OCI-LY7 (cell line): ENCODE results near the gene SMARCAD1. TPM values are rescaled to one million over a fixed set of nuclear protein-coding genes. Genes with fewer than 3 reads are reported as not detected.
"Not testable (repeated sequence)": the region's sequence is repeated elsewhere in the genome, so short reads cannot be mapped to it uniquely, and the experiment has no call there.

ENCODE experiments used
- BruUV-seq: library from RNA; stranded (reverse); fragments of 400-500 nt; replicated peaks from 2 replicates; lab custom pipeline; 2021; lab: Mats Ljungman, UMichigan
- CTCF ChIA-PET: fragments of 300-600 bp; sonication (Branson Sonifier 250); formaldehyde crosslinking; loops from one replicate; lab custom pipeline; 2022; ENCODE audit warnings: antibody characterized with exemption; ENCODE audit not compliant: unreplicated experiment; lab: Charles Lee
- POLR2A ChIA-PET: fragments of 300-600 bp; sonication (Branson Sonifier 250); formaldehyde crosslinking; loops from one replicate; lab custom pipeline; 2022; ENCODE audit warnings: antibody characterized with exemption; lab: Charles Lee
- DNase-seq: peaks from one replicate; pipeline ENCODE4 v3.0.0-alpha.2; 2015; ENCODE audit warnings: low spot score
- H2AFZ ChIP-seq: fragments of 200-600 bp; sonication (generic), shearing (Covaris generic); 2 replicates; pipeline ENCODE4 v1.6.1; 2014; ENCODE audit warnings: mild to moderate bottlenecking, antibody characterized with exemption, low read length, moderate library complexity
- H3K27ac ChIP-seq: fragments of 200-600 bp; sonication (generic); 2 replicates; pipeline ENCODE4 v1.5.1; 2014; ENCODE audit warnings: mixed run types, low read depth, mild to moderate bottlenecking, moderate library complexity, low read length, inconsistent platforms; ENCODE audit not compliant: poor library complexity, severe bottlenecking
- H3K36me3 ChIP-seq: fragments of 200-600 bp; sonication (generic); 2 replicates; pipeline ENCODE4 v1.6.1; 2014; ENCODE audit warnings: mild to moderate bottlenecking, antibody characterized with exemption, low read length, moderate library complexity, mixed read lengths; ENCODE audit not compliant: insufficient read depth
- H3K4me1 ChIP-seq: fragments of 200-600 bp; sonication (generic); 2 replicates; pipeline ENCODE4 v1.5.1; 2014; ENCODE audit warnings: mild to moderate bottlenecking, low read length; ENCODE audit not compliant: insufficient read depth, poor library complexity, severe bottlenecking
- H3K4me2 ChIP-seq: fragments of 200-600 bp; sonication (generic); 2 replicates; pipeline ENCODE4 v1.6.1; 2014; ENCODE audit warnings: mild to moderate bottlenecking, low read length
- H3K4me3 ChIP-seq: fragments of 200-600 bp; sonication (generic); 2 replicates; pipeline ENCODE4 v1.5.1; 2014; ENCODE audit warnings: mild to moderate bottlenecking, low read depth, low read length; ENCODE audit not compliant: poor library complexity, severe bottlenecking
- H3K79me2 ChIP-seq: fragments of 200-600 bp; sonication (generic); 2 replicates; pipeline ENCODE4 v1.6.1; 2016; ENCODE audit warnings: low read depth, mild to moderate bottlenecking, low read length, moderate library complexity, mixed read lengths; ENCODE audit not compliant: insufficient read depth
- H3K9me2 ChIP-seq: fragments of 200-600 bp; sonication (generic); 2 replicates; pipeline ENCODE4 v1.6.1; 2016; ENCODE audit warnings: mild to moderate bottlenecking, low read length, mixed read lengths; ENCODE audit not compliant: insufficient read depth
- H3K9me3 ChIP-seq: fragments of 200-600 bp; sonication (generic); 2 replicates; pipeline ENCODE4 v1.6.1; 2014; ENCODE audit warnings: mild to moderate bottlenecking, mixed run types, low read length, mixed read lengths
- H4K20me1 ChIP-seq: fragments of 200-600 bp; sonication (generic); 2 replicates; pipeline ENCODE4 v1.6.1; 2014; ENCODE audit warnings: mild to moderate bottlenecking, antibody characterized with exemption, low read length, moderate library complexity, mixed read lengths; ENCODE audit not compliant: insufficient read depth
- EZH2phosphoT487 ChIP-seq: fragments of 200-600 bp; sonication (generic); IDR thresholded peaks from 2 replicates; pipeline ENCODE4 v1.6.1; 2018; ENCODE audit warnings: low read depth, borderline replicate concordance, mild to moderate bottlenecking, mixed run types, antibody characterized with exemption, low read length, moderate library complexity, mixed read lengths
- intact Hi-C: fragments of 100-400 bp; cut with micrococcal nuclease; formaldehyde crosslinking; loops from one replicate; pipeline ENCODE4 v1.10.0; 2022; ENCODE audit not compliant: unreplicated experiment
- total RNA-seq, 2 experiments: library from RNA; depleted of rRNA in 1 of 2; stranded (reverse); fragments of >200 nt in 1 of 2; shearing (Covaris generic) in 1 of 2; gene quantifications; 2 replicates each; pipeline ENCODE4 v1.2.3, GENCODE V29; 2014 to 2022
- TF ChIP-seq, protein P1 (sequence below): fragments of 200-600 bp; sonication (generic); conservative IDR thresholded peaks from 2 replicates; pipeline ENCODE4 v1.5.1; 2014; ENCODE audit warnings: mild to moderate bottlenecking, antibody characterized with exemption, low read length, moderate library complexity, mixed read lengths

Gene SMARCAD1
- total RNA-seq, 2 experiments from 2014 or later, result 29.9 to 47.5 TPM

DNA sequence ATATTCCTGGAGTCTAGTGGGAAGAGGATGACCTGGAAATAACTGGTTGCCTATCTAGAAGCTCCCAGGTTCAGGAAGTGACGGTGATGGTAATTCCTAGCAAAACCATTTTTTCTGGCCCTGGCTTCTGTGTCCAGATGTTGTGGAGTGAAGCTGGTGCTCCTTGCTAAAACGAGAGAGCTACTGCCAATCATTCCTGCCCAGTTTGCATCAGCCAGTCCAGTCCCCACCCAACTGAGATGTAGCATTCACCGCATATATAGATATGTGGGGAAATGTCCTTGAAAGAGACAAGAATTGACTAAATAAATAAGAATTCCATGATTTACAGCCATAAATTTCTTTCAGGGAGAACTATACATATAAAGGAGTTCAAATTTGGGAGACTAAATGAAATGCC lies 128.6 kb downstream of the SMARCAD1 start:
- POLR2A ChIA-PET, result no interaction called here
- intact Hi-C loops, result no loop called here
- DNase-seq, result no peak
- Histone ChIP-seq H3K9me3 (no peaks in the 10 kb centered on the region), H3K4me1 (no peaks in the 10 kb centered on the region), H3K9me2 (no peaks in the 10 kb centered on the region), H3K27ac (no peak overlapping the region), H3K79me2 (no peaks in the 10 kb centered on the region), H3K4me2 (no peak overlapping the region), H3K36me3 (no peaks in the 10 kb centered on the region), H2AFZ (no peak overlapping the region), H3K4me3 (no peak overlapping the region), H4K20me1 (no peaks in the 10 kb centered on the region)
- CTCF ChIA-PET, result no interaction called here
- TF ChIP-seq EZH2phosphoT487, result no peak
- TF ChIP-seq, protein P1, sequence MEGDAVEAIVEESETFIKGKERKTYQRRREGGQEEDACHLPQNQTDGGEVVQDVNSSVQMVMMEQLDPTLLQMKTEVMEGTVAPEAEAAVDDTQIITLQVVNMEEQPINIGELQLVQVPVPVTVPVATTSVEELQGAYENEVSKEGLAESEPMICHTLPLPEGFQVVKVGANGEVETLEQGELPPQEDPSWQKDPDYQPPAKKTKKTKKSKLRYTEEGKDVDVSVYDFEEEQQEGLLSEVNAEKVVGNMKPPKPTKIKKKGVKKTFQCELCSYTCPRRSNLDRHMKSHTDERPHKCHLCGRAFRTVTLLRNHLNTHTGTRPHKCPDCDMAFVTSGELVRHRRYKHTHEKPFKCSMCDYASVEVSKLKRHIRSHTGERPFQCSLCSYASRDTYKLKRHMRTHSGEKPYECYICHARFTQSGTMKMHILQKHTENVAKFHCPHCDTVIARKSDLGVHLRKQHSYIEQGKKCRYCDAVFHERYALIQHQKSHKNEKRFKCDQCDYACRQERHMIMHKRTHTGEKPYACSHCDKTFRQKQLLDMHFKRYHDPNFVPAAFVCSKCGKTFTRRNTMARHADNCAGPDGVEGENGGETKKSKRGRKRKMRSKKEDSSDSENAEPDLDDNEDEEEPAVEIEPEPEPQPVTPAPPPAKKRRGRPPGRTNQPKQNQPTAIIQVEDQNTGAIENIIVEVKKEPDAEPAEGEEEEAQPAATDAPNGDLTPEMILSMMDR, result no peak
- BruUV-seq, result no TSS peak

DNA sequence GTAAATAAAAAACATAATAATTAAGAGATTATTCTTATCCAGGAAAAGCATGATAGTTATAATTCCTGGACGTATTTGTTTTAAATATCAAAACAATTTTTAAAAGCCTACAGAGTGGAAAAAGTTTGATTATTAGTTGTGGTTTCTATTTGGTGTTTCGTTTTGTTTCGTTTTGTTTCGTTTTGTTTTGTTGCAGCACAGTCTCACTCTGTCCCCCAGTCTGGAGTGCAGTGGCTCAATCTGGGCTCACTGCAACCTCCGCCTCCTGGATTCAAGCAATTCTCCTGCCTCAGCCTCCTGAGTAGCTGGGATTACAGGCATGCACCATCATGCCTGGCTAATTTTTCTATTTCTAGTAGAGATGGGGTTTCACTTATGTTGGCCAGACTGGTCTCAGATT lies 129.1 kb downstream of the SMARCAD1 start:
- H3K4me2 ChIP-seq, intact Hi-C loops, DNase-seq, H3K9me2 ChIP-seq, CTCF ChIA-PET, H3K36me3 ChIP-seq, H3K9me3 ChIP-seq, H3K27ac ChIP-seq, H3K4me1 ChIP-seq, H3K79me2 ChIP-seq, H2AFZ ChIP-seq, BruUV-seq, POLR2A ChIA-PET, H3K4me3 ChIP-seq, H4K20me1 ChIP-seq: not testable (repeated sequence)

DNA sequence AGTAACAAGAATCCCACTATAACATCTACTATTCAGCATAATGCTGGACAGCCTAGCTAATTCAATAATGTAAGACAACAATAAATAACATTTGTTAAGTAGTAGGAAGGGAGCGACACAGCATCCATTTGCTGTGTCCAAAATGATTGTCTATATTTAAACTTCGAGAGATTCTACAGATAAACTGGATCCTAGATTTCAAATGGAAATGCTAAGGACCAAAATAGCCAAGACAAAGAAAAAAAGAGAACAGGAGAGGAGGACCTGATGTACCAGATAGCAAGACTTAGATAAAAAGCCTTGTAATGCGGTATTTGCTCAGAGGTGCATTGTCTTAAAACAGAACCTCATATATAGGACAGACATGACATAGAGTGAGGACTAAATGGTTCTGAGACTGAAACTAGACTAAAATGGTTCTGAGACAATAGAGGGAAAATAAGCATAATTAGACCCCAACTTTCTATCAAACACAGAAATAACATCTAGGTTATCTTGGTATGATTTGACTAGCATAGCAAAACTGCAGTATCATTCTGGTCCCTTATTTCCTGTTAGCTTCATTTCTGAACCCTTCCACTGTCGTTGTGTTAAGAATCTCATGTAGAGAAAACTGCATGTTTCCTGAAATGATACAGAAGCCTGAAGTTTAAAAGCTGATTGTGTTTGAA lies 131.2 kb downstream of the SMARCAD1 start:
- Histone ChIP-seq H3K9me3 (no peaks in the 10 kb centered on the region), H3K79me2 (no peaks in the 10 kb centered on the region), H3K4me3 (no peak overlapping the region), H3K4me2 (no peak overlapping the region), H3K36me3 (no peaks in the 10 kb centered on the region), H3K4me1 (no peaks in the 10 kb centered on the region), H4K20me1 (no peaks in the 10 kb centered on the region), H2AFZ (no peak overlapping the region), H3K27ac (no peak overlapping the region), H3K9me2 (no peaks in the 10 kb centered on the region)
- no peak for DNase-seq
- intact Hi-C loops, result no loop called here
- ChIA-PET POLR2A (interaction anchor here (0.5 to 0.9 kb wide), 2 partner anchors 24 to 192 kb away, joined by 5 read pairs; no protein-coding TSS in a partner anchor), CTCF (no interaction called here)
- TF ChIP-seq, protein P1, result no peak
- TF ChIP-seq EZH2phosphoT487, result no peak
- no TSS peak for BruUV-seq
